Keratinocyte (primary cell): ENCODE measurements around the gene CBLN3.

Source experiments
- CTCF ChIP-seq, 3 experiments: IDR thresholded peaks in 1 of 3; conservative IDR thresholded peaks in 1 of 3; optimal IDR thresholded peaks in 1 of 3; 2 replicates in 2 of 3; 3 replicates in 1 of 3; pipeline versions ENCODE3 to v1.5.1; 2011; ENCODE audit warnings: low read length in 3 of 3, mild to moderate bottlenecking in 3 of 3, moderate library complexity in 2 of 3, control low read depth in 1 of 3, inconsistent platforms in 1 of 3; ENCODE audit not compliant: insufficient read depth in 2 of 3; ENCODE audit errors: extremely low read depth in 1 of 3
- EZH2 ChIP-seq: IDR thresholded peaks from one replicate; pipeline ENCODE4 v1.6.1; 2012; ENCODE audit warnings: inconsistent platforms, mild to moderate bottlenecking, low read length, moderate library complexity

- TF ChIP-seq CTCF (optimal IDR thresholded peaks at IDR 0.05 in 1 of 3, IDR thresholded peaks at IDR 0.05 in 1 of 3, conservative IDR thresholded peaks at IDR 0.05 in 1 of 3; ENCODE audit: extremely low read depth in 1 of 3, insufficient read depth in 2 of 3, low read length in 3 of 3) (no peak), EZH2 (no peak)
Observed at GRCh38 chr14:24418492-24418873, 11.0 kb downstream of the CBLN3 start.
